ENCODE measurements around the gene TSPAN13. TPM values are rescaled to one million over a fixed set of nuclear protein-coding genes. Genes with fewer than 3 reads are reported as not detected.

TSPAN13 gene
- total and polyA plus RNA-seq, 2 of the 4 experiments (the other 2 are of a cell fraction): 3.0 to 5.0 TPM

GRCh38 chr7:16773326-16773725 is 19.8 kb downstream of the TSPAN13 start:
- in situ Hi-C loops (cut with MboI; ENCODE audit: low sequenced_read_pairs): no loop called here
- H2AK9ac ChIP-seq (replicated peaks; ENCODE audit: low read depth, low read length, poor library complexity): no peak overlapping the region
- H4K20me1 ChIP-seq (ENCODE audit: insufficient read depth, low read length): no peaks in the 10 kb centered on the region
- no peak overlapping the region for H2BK20ac ChIP-seq (ENCODE audit: low read depth, low read length)
- no peak overlapping the region for H4K91ac ChIP-seq (ENCODE audit: insufficient read depth, low read depth, low read length)
- no peak overlapping the region for H4K8ac ChIP-seq (ENCODE audit: low read depth in 2 of 2, low read length in 2 of 2)
- H2BK120ac ChIP-seq (ENCODE audit: low read depth, low read length): no peak overlapping the region
- no peaks in the 10 kb centered on the region for H3K9me1 ChIP-seq (ENCODE audit: insufficient read depth, low read length)
- no peak overlapping the region for H2AK5ac ChIP-seq (ENCODE audit: low read depth, low read length)
- no peak overlapping the region; the same call in 1 of the 2 replicates for H3K14ac ChIP-seq (replicated peaks; ENCODE audit: low read depth, low read length)
- no peak overlapping the region for H2AFZ ChIP-seq (replicated peaks; ENCODE audit: low read length, poor library complexity)
- ATAC-seq (ENCODE audit: low read depth) (no peak), DNase-seq (no peak)
- intact Hi-C loops (cut with micrococcal nuclease): no loop called here
- dilution Hi-C loops (cut with HindIII; ENCODE audit: low sequenced_read_pairs, unreplicated experiment): no loop called here
- no peaks in the 10 kb centered on the region for H3K4me1 ChIP-seq (ENCODE audit: control insufficient read depth, insufficient read depth, low read length)
- no peak overlapping the region for H3K4ac ChIP-seq (ENCODE audit: low read depth, low read length)
- H2BK15ac ChIP-seq (ENCODE audit: low read depth, low read length): no peak overlapping the region
- H3K27me3 ChIP-seq (ENCODE audit: control insufficient read depth, insufficient read depth, low read length): no peaks in the 10 kb centered on the region
- no peak overlapping the region for H2BK5ac ChIP-seq (ENCODE audit: low read depth, low read length, poor library complexity, severe bottlenecking)
- H3K27ac ChIP-seq (ENCODE audit: insufficient read depth, low read length): no peak overlapping the region
- H3K79me1 ChIP-seq (ENCODE audit: low read depth in 1 of 2, low read length in 2 of 2): no peaks in the 10 kb centered on the region
- BruUV-seq (replicated peaks): no TSS peak
- H3K36me3 ChIP-seq (ENCODE audit: control insufficient read depth, insufficient read depth, low read length): no peaks in the 10 kb centered on the region
- no peak overlapping the region for H3K18ac ChIP-seq (ENCODE audit: low read depth, low read length)
- H3K4me2 ChIP-seq (ENCODE audit: low read depth, low read length): no peak overlapping the region
- no peak overlapping the region for H3K56ac ChIP-seq (ENCODE audit: extremely low read depth, insufficient read depth, low read length)
- no peak for TF ChIP-seq RCOR1 (IDR thresholded peaks at IDR 0.05; ENCODE audit: insufficient replicate concordance, low read length)
- no peak for TF ChIP-seq NFE2L2 (IDR thresholded peaks at IDR 0.05; ENCODE audit: low read depth, low read length)
- no peak for TF ChIP-seq POLR2A (IDR thresholded peaks at IDR 0.05; ENCODE audit: low read depth, low read length)
- TF ChIP-seq CHD1 (IDR thresholded peaks at IDR 0.05; ENCODE audit: low read depth, low read length): no peak
- no peak for TF ChIP-seq BHLHE40 (IDR thresholded peaks at IDR 0.05; ENCODE audit: low read depth, low read length)
- no peak for TF ChIP-seq MAFK (IDR thresholded peaks at IDR 0.05; ENCODE audit: low read depth, low read length)
- TF ChIP-seq MXI1 (IDR thresholded peaks at IDR 0.05; ENCODE audit: borderline replicate concordance, low read depth, low read length): no peak
- TF ChIP-seq RAD21 (IDR thresholded peaks at IDR 0.05; ENCODE audit: low read length): no peak
- TF ChIP-seq CEBPB (IDR thresholded peaks at IDR 0.05; ENCODE audit: low read depth, low read length): no peak
- TF ChIP-seq CTCF (conservative IDR thresholded peaks at IDR 0.05; ENCODE audit: low read depth, low read length): no peak
- no peak for TF ChIP-seq USF2 (IDR thresholded peaks at IDR 0.05; ENCODE audit: low read depth, low read length)
- TF ChIP-seq ELK1 (IDR thresholded peaks at IDR 0.05; ENCODE audit: borderline replicate concordance, low read depth, low read length): no peak
- no peak for TF ChIP-seq FOS (IDR thresholded peaks at IDR 0.05; ENCODE audit: low read depth, low read length)
- no peak for TF ChIP-seq RFX5 (IDR thresholded peaks at IDR 0.05; ENCODE audit: low read depth, low read length)
- TF ChIP-seq MAZ (IDR thresholded peaks at IDR 0.05; ENCODE audit: borderline replicate concordance, low read depth, low read length): no peak
- TF ChIP-seq SMC3 (IDR thresholded peaks at IDR 0.05; ENCODE audit: low read depth, low read length): no peak
- CTCF ChIA-PET: no interaction called here
- no peak overlapping the region for H4K5ac ChIP-seq (ENCODE audit: low read depth, low read length)
- POLR2A ChIA-PET (ENCODE audit: unreplicated experiment): no interaction called here
- no peak overlapping the region for H3K4me3 ChIP-seq (ENCODE audit: insufficient read depth, low read depth, low read length)
- H3K23ac ChIP-seq (ENCODE audit: low read depth, low read length): no peak overlapping the region
- H3K9ac ChIP-seq (ENCODE audit: low read depth, low read length): no peak overlapping the region
- no CpG with 5 or more reads among the region's 2 CpGs for WGBS, 2 experiments (ENCODE audit: extremely low coverage in 2 of 2, insufficient read length in 1 of 2)
- no peaks in the 10 kb centered on the region for H3K9me3 ChIP-seq (ENCODE audit: control insufficient read depth, insufficient read depth, low read length)
